ENCODE data around the gene KCNE1. TPM values are rescaled to one million over a fixed set of nuclear protein-coding genes. Genes with fewer than 3 reads are reported as not detected.
"Not testable (repeated sequence)": the region's sequence is repeated elsewhere in the genome, so short reads cannot be mapped to it uniquely, and the experiment has no call there.

KCNE1 gene
- total and polyA plus RNA-seq, 2 donors (not counting 1 experiment from before 2014, with no cell fraction given) = 0.33 to 0.45 TPM

- Histone ChIP-seq H4K20me1 (ENCODE audit: control insufficient read depth, extremely low read depth, insufficient read depth, low read length) (no peaks in the 10 kb centered on the region), H3K36me3 (ENCODE audit: control insufficient read depth, insufficient read depth, low read length) (no peaks in the 10 kb centered on the region), H3K79me2 (ENCODE audit: control insufficient read depth, insufficient read depth, low read length) (no peaks in the 10 kb centered on the region), H3K4me3 (replicated peaks in 1 of 4; ENCODE audit: control extremely low read depth in 1 of 4, insufficient read depth in 1 of 4, low read depth in 3 of 4, low read length in 4 of 4) (no peak overlapping the region), H3K9me3 (ENCODE audit: control insufficient read depth, insufficient read depth, low read depth, low read length) (no peaks in the 10 kb centered on the region), H3K27me3 (ENCODE audit: control insufficient read depth, insufficient read depth, low read length) (no peaks in the 10 kb centered on the region), H2AFZ (ENCODE audit: low read length) (no peak overlapping the region), H3K4me2 (ENCODE audit: extremely low read depth, insufficient read depth, low read length) (no peak overlapping the region), H3K9ac (ENCODE audit: insufficient read depth, low read length) (no peak overlapping the region), H3K4me1 (ENCODE audit: control insufficient read depth, extremely low read depth, insufficient read depth, low read length) (peaks cover 6% of the 10 kb centered on the region), H3K27ac (ENCODE audit: insufficient read depth, low read length) (no peak overlapping the region)
- no peak for DNase-seq (ENCODE audit: low read depth in 2 of 2)
- no peak for TF ChIP-seq EZH2 (IDR thresholded peaks at IDR 0.05; ENCODE audit: low read length, missing control alignments)
- no peak for TF ChIP-seq CTCF (conservative IDR thresholded peaks at IDR 0.05 in 1 of 2, IDR thresholded peaks at IDR 0.05 in 1 of 2; ENCODE audit: low read depth in 1 of 2, low read length in 2 of 2)
Measured at GRCh38 chr21:34557261-34557660, 45.3 kb upstream of the KCNE1 start.

GRCh38 chr21:34554670-34555069 is 42.7 kb upstream of the KCNE1 start:
- H3K9me3 ChIP-seq (ENCODE audit: control insufficient read depth, insufficient read depth, low read depth, low read length); H3K27ac ChIP-seq (ENCODE audit: insufficient read depth, low read length); H3K4me1 ChIP-seq (ENCODE audit: control insufficient read depth, extremely low read depth, insufficient read depth, low read length); H2AFZ ChIP-seq (ENCODE audit: low read length); H3K9ac ChIP-seq (ENCODE audit: insufficient read depth, low read length); H3K36me3 ChIP-seq (ENCODE audit: control insufficient read depth, insufficient read depth, low read length); DNase-seq (ENCODE audit: low read depth in 2 of 2); H3K4me2 ChIP-seq (ENCODE audit: extremely low read depth, insufficient read depth, low read length); H3K27me3 ChIP-seq (ENCODE audit: control insufficient read depth, insufficient read depth, low read length); H3K79me2 ChIP-seq (ENCODE audit: control insufficient read depth, insufficient read depth, low read length); H3K4me3 ChIP-seq (replicated peaks in 1 of 4; ENCODE audit: control extremely low read depth in 1 of 4, insufficient read depth in 1 of 4, low read depth in 3 of 4, low read length in 4 of 4); H4K20me1 ChIP-seq (ENCODE audit: control insufficient read depth, extremely low read depth, insufficient read depth, low read length): not testable (repeated sequence)

GRCh38 chr21:34554227-34554626 is 42.2 kb upstream of the KCNE1 start:
- peaks cover 7% of the 10 kb centered on the region for H3K4me1 ChIP-seq (ENCODE audit: control insufficient read depth, extremely low read depth, insufficient read depth, low read length)
- no peaks in the 10 kb centered on the region for H3K79me2 ChIP-seq (ENCODE audit: control insufficient read depth, insufficient read depth, low read length)
- no peaks in the 10 kb centered on the region for H3K36me3 ChIP-seq (ENCODE audit: control insufficient read depth, insufficient read depth, low read length)
- H3K4me2 ChIP-seq (ENCODE audit: extremely low read depth, insufficient read depth, low read length) = no peak overlapping the region
- H3K27me3 ChIP-seq (ENCODE audit: control insufficient read depth, insufficient read depth, low read length) = no peaks in the 10 kb centered on the region
- H3K9ac ChIP-seq (ENCODE audit: insufficient read depth, low read length) = no peak overlapping the region
- DNase-seq (ENCODE audit: low read depth in 2 of 2) = no peak
- H3K27ac ChIP-seq (ENCODE audit: insufficient read depth, low read length) = peak overlapping the region; percentile 77
- no peaks in the 10 kb centered on the region for H4K20me1 ChIP-seq (ENCODE audit: control insufficient read depth, extremely low read depth, insufficient read depth, low read length)
- no peak overlapping the region for H3K4me3 ChIP-seq (replicated peaks in 1 of 4; ENCODE audit: control extremely low read depth in 1 of 4, insufficient read depth in 1 of 4, low read depth in 3 of 4, low read length in 4 of 4)
- TF ChIP-seq EZH2 (IDR thresholded peaks at IDR 0.05; ENCODE audit: low read length, missing control alignments) (no peak), CTCF (conservative IDR thresholded peaks at IDR 0.05 in 1 of 2, IDR thresholded peaks at IDR 0.05 in 1 of 2; ENCODE audit: low read depth in 1 of 2, low read length in 2 of 2) (no peak)
- H3K9me3 ChIP-seq (ENCODE audit: control insufficient read depth, insufficient read depth, low read depth, low read length) = no peaks in the 10 kb centered on the region
- no peak overlapping the region for H2AFZ ChIP-seq (ENCODE audit: low read length)

All from fibroblast of lung (primary cell).